H1 (cell line): ENCODE results near the gene TMEM163. TPM values are rescaled to one million over a fixed set of nuclear protein-coding genes. Genes with fewer than 3 reads are reported as not detected.

ENCODE experiments used
- CTBP2 ChIP-seq: IDR thresholded peaks from 2 replicates; pipeline ENCODE4 v1.7.0; 2011; ENCODE audit warnings: borderline replicate concordance, mild to moderate bottlenecking, moderate library complexity, mixed read lengths, low read length; ENCODE audit not compliant: insufficient read depth, insufficient read length
- TAF7 ChIP-seq: optimal IDR thresholded peaks from 2 replicates; pipeline ENCODE3; 2011; ENCODE audit warnings: low read depth, mild to moderate bottlenecking, inconsistent platforms, low read length, moderate library complexity, borderline replicate concordance
- polyA plus RNA-seq, 7 experiments: library from polyadenylated mRNA; depleted of rRNA in 3 of 7; stranded (reverse) in 5 of 7; unstranded in 2 of 7; fragments of >200 nt in 5 of 7; fragments of 200-250 nt in 2 of 7; gene quantifications; 1 replicate in 5 of 7; 2 replicates in 1 of 7; 4 replicates in 1 of 7; pipeline versions ENCODE4 v1.2.1 to v1.2.3, GENCODE V29; 2011 to 2013; ENCODE audit warnings: missing spikeins in 2 of 7, mixed read lengths in 2 of 7
- total RNA-seq: library from RNA; stranded (reverse); fragmentation: NEBNext Ultra II Directional; extraction: Animal tissue kit (Norgen Biotek cat#: 25700); gene quantifications from 2 replicates; pipeline ENCODE4 v1.2.1, GENCODE V29; 2021

Gene TMEM163
- total and polyA plus RNA-seq, 2 of the 8 experiments (the other 6 are each of a cell fraction or from before 2014, with no cell fraction given): 2.8 to 3.2 TPM

GRCh38 chr2:134581877-134582546 is 136.8 kb downstream of the TMEM163 start (continued):
- TF ChIP-seq TAF7 (no peak), CTBP2 (no peak)
